Measurements from ENCODE around the gene NAV3.

DNA sequence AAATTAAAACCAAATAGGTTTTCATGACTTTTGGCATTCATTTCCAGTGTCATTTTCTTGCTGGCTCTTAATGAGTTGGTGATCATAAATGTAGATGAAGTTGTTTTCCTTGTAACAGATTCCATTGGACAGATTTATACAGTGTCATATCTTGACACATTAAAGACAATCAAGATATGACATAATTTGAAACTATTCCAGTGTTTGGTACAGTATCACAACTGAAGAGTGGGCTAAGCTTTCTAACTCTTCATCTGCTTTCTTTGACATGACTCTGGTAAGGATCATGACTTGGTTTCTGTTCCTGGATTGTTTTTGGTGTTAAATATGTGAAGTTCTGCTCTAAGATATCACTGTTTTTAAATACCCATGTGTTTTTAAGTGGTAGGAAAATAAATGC, 289.6 kb downstream of the NAV3 start:
- no peak for TF ChIP-seq EZH2 (IDR thresholded peaks at IDR 0.05; ENCODE audit: borderline replicate concordance, low read depth, low read length, poor library complexity, severe bottlenecking)
- TF ChIP-seq, protein P1, sequence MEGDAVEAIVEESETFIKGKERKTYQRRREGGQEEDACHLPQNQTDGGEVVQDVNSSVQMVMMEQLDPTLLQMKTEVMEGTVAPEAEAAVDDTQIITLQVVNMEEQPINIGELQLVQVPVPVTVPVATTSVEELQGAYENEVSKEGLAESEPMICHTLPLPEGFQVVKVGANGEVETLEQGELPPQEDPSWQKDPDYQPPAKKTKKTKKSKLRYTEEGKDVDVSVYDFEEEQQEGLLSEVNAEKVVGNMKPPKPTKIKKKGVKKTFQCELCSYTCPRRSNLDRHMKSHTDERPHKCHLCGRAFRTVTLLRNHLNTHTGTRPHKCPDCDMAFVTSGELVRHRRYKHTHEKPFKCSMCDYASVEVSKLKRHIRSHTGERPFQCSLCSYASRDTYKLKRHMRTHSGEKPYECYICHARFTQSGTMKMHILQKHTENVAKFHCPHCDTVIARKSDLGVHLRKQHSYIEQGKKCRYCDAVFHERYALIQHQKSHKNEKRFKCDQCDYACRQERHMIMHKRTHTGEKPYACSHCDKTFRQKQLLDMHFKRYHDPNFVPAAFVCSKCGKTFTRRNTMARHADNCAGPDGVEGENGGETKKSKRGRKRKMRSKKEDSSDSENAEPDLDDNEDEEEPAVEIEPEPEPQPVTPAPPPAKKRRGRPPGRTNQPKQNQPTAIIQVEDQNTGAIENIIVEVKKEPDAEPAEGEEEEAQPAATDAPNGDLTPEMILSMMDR (conservative IDR thresholded peaks at IDR 0.05; ENCODE audit: low read depth, low read length), result no peak

Data from A673 (cell line).